ENCODE results near the gene DPP6. TPM values are rescaled to one million over a fixed set of nuclear protein-coding genes. Genes with fewer than 3 reads are reported as not detected.

The DPP6 gene
- total RNA-seq, 4 donors from 2014 or later: 0.38 TPM; not detected in 2

DNA sequence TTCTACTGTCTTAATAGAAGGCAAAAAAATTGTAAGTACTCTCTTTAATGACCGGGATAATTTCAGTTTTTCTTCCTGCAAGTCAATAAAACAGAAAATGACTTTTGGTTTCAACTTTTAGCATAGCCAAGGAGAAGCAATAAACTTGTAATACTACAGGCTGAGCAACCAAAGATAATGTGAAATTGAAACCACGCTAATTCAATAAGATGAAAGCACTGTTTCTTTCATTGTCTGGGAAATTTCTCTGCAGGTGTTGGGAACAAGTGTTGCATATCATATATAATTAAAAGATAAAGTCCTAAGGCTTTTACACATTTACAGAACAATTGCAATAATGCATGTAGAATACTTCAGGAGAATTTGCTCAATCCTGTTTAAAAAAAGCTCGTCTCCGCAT lies 488.4 kb downstream of the DPP6 start:
- intact Hi-C loops (cut with DNase I): no loop called here
- Histone ChIP-seq H3K9me3 (peaks cover 0 to 3% (median 0%) of the 10 kb centered on the region in 3 donors), H3K4me1 (no peaks in the 10 kb centered on the region), H3K36me3 (no peaks in the 10 kb centered on the region), H3K27ac (no peak overlapping the region), H3K27me3 (no peaks in the 10 kb centered on the region), H3K4me3 (no peak overlapping the region)
- no peak for DNase-seq
- WGBS, 2 donors: 71 to 84% methylated on average over 4 of the region's 4 CpGs
- TF ChIP-seq CTCF (IDR thresholded peaks at IDR 0.05): no peak
- no peak for TF ChIP-seq POLR2A (IDR thresholded peaks at IDR 0.05)

GRCh38 chr7:154541606-154542005 lies 489.4 kb downstream of the DPP6 start:
- no peak overlapping the region for H3K27ac ChIP-seq
- peaks cover 0 to 3% (median 0%) of the 10 kb centered on the region in 3 donors for H3K9me3 ChIP-seq
- intact Hi-C loops (cut with DNase I): no loop called here
- H3K27me3 ChIP-seq: no peaks in the 10 kb centered on the region
- 68 to 75% methylated on average over 5 of the region's 5 CpGs for WGBS, 2 donors
- no peak for TF ChIP-seq CTCF (IDR thresholded peaks at IDR 0.05)
- no peak for TF ChIP-seq POLR2A (IDR thresholded peaks at IDR 0.05)
- no peak overlapping the region for H3K4me3 ChIP-seq
- H3K36me3 ChIP-seq: no peaks in the 10 kb centered on the region
- H3K4me1 ChIP-seq: no peaks in the 10 kb centered on the region
- DNase-seq: no peak

GRCh38 chr7:154546946-154547587 lies 494.9 kb downstream of the DPP6 start:
- H3K9me3 ChIP-seq: no peaks in the 10 kb centered on the region
- intact Hi-C loops (cut with DNase I): no loop called here
- H3K27me3 ChIP-seq: no peaks in the 10 kb centered on the region
- H3K4me3 ChIP-seq: no peak overlapping the region
- 53 to 65% methylated on average over 6 to 9 of the region's 9 CpGs for WGBS, 2 donors
- no peak overlapping the region for H3K27ac ChIP-seq
- no peaks in the 10 kb centered on the region for H3K36me3 ChIP-seq
- no peak for DNase-seq
- TF ChIP-seq CTCF (IDR thresholded peaks at IDR 0.05): no peak
- H3K4me1 ChIP-seq: no peaks in the 10 kb centered on the region

- H3K27ac ChIP-seq: no peak overlapping the region
- H3K4me1 ChIP-seq: no peaks in the 10 kb centered on the region
- intact Hi-C loops (cut with DNase I): no loop called here
- H3K36me3 ChIP-seq: no peaks in the 10 kb centered on the region
- no peaks in the 10 kb centered on the region for H3K27me3 ChIP-seq
- H3K9me3 ChIP-seq: peaks cover 0 to 6% (median 0%) of the 10 kb centered on the region in 3 donors
- no peak overlapping the region for H3K4me3 ChIP-seq
- no peak for DNase-seq
- 72 to 79% methylated on average over 10 of the region's 10 CpGs for WGBS, 2 donors
- TF ChIP-seq CTCF (IDR thresholded peaks at IDR 0.05) (no peak), POLR2A (IDR thresholded peaks at IDR 0.05) (no peak)
Measured at GRCh38 chr7:154553711-154554265, 501.6 kb downstream of the DPP6 start.

- TF ChIP-seq POLR2A (IDR thresholded peaks at IDR 0.05): no peak
- TF ChIP-seq CTCF (IDR thresholded peaks at IDR 0.05): no peak
- DNase-seq: no peak
- Histone ChIP-seq H3K27me3 (no peaks in the 10 kb centered on the region), H3K4me3 (no peak overlapping the region), H3K4me1 (no peaks in the 10 kb centered on the region), H3K27ac (no peak overlapping the region), H3K9me3 (peaks cover 0 to 6% (median 0%) of the 10 kb centered on the region in 3 donors), H3K36me3 (no peaks in the 10 kb centered on the region)
- intact Hi-C loops (cut with DNase I): no loop called here
- whole genome bisulfite sequencing, 2 donors: 70 to 78% methylated on average over 3 of the region's 3 CpGs
Measured at GRCh38 chr7:154559454-154559853, 507.3 kb downstream of the DPP6 start.
